HG03025 (cell line): ENCODE measurements around the gene CLASRP.

Experiments
- ATAC-seq: cut with Tn5 transposase; IDR thresholded peaks from one replicate; pipeline ENCODE4 v1.9.1; 2021; ENCODE audit warnings: mild to moderate bottlenecking, moderate library complexity; ENCODE audit not compliant: unreplicated experiment, low FRiP score

Gene CLASRP

GRCh38 chr19:45076851-45077730, 38.2 kb downstream of the CLASRP start:
- no peak for ATAC-seq

DNA sequence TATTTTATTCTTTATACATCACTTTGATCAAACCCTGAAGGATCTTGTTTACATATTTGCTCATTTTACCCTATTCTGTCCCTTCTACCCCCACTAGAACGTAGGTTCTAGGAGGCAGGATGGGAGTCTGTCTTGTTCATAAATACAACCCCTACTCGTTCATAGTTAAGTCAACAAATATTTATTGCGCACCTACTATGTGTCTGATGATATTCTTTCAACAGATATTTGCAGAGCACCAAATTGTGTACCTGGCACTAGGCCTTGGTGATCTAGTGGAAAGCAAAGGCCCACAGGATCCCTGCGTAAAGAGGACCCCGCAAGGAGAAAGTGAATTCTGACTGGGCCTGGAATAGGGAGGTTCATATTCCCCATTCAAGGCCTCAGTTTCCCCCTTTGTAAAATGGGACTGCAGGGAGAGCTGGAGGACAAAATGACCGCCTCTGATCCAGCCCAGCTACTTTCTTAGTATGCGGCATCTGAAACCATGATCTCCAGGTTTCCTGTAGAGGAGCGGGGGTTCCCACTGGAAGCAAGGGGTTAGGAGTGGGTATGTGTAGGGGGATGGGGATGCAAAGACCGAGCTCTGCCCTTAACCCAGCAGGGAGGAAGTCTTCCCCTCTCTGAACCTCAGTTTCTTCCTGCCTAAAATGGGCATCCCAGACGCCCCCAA, 39.7 kb downstream of the CLASRP start:
- no peak for ATAC-seq

DNA sequence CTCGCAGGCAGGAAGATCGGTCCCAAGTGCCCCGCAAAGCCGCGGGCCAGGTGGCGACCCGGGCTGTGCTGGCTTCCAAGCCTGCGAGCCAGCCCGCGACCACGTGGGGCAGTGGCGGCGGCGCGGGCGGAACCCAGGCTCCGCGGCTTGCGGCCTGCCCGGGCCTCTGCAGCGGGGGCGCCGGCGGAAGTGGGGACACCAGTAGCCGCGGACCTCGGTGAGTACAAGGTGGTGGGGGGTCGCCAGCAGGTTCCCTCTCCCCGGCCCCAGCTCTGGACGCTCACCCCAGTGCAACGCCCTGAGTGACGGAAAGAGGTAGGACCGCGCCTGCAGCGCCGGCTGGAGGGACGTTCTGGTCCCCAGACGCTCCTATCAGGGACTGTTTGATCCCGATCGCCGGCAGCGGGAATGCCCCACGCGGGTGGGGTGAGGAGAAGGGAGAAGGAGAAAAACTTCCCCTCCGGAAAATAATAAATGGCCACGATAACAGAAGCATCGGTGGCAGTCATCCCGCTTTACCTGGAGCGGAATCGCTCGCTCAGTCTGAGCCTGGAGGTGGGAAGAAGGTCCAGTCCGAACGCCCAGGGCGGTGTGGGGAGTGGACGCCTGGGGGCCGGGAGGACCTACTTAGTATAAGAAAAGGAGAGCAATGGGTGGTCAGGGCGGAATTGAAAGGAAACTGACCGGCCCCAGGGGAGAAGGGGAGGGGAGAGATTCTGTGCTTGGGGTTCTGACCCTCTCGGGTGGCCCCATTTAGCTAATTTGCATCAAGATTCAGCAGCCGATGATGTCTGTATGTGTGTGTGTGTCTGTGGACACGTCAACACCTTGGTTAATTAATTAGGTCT, 40.4 kb downstream of the CLASRP start, which contains the start of gene GEMIN7:
Gene GEMIN7 (plus strand): TSS at position 198 of the 848 bp plus-strand sequence. CDS start 10,855 bp downstream, outside the sequence.
- no peak for ATAC-seq

GRCh38 chr19:45079911-45080370, 41.1 kb downstream of the CLASRP start:
- ATAC-seq = no peak

- ATAC-seq = no peak
Measured at GRCh38 chr19:45082170-45082569, 43.3 kb downstream of the CLASRP start.

DNA sequence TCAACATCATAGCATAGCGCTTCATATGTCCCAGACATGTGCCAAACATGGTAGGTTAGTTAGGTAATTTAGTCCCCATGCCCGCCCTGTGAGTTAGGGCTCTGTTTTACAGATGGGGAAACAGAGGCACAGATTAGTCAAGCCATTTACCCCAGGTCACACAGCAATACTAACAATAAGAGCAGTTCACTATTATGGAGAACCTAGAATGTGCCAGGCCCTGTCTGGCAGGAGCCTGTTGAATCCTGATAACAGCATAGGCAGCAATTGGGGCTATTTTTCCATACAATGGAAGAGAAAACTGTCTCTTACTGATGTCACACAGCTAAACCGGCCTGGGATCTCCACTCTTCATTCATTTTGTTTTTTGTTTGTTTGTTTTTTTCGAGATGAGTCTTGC, 47.6 kb downstream of the CLASRP start:
- no peak for ATAC-seq

DNA sequence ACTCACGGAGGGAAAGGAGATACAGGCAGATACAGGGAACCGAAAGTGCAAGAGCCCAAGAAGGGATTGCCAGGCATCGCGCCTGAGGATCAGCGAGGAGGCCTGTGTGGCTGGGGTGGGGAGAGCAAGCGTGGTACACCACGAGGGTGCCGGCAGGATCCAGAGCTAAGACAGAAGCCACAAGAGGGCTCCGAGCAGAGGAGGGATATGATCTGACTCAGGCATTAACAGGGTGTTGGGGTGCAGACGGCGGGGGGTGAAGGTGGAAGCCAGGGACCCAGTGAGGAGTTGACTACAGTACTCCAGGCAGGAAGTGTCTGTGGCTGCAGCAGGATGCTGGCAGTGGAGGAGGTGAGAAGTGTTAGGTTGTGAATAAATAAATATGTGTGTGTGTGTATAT, 48.7 kb downstream of the CLASRP start:
- ATAC-seq = no peak

DNA sequence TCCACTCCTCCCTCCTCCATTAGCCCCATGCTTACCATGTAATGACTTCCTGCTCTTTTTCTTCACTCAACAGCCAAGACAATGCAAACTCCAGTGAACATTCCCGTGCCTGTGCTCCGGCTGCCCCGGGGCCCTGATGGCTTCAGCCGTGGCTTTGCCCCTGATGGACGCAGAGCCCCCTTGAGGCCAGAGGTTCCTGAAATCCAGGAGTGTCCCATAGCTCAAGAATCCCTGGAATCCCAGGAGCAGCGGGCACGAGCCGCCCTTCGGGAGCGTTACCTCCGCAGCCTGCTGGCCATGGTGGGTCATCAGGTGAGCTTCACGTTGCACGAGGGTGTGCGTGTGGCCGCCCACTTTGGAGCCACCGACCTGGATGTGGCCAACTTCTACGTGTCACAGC, 51.2 kb downstream of the CLASRP start:
- no peak for ATAC-seq

GRCh38 chr19:45090606-45091005, 51.8 kb downstream of the CLASRP start:
- ATAC-seq = no peak

DNA sequence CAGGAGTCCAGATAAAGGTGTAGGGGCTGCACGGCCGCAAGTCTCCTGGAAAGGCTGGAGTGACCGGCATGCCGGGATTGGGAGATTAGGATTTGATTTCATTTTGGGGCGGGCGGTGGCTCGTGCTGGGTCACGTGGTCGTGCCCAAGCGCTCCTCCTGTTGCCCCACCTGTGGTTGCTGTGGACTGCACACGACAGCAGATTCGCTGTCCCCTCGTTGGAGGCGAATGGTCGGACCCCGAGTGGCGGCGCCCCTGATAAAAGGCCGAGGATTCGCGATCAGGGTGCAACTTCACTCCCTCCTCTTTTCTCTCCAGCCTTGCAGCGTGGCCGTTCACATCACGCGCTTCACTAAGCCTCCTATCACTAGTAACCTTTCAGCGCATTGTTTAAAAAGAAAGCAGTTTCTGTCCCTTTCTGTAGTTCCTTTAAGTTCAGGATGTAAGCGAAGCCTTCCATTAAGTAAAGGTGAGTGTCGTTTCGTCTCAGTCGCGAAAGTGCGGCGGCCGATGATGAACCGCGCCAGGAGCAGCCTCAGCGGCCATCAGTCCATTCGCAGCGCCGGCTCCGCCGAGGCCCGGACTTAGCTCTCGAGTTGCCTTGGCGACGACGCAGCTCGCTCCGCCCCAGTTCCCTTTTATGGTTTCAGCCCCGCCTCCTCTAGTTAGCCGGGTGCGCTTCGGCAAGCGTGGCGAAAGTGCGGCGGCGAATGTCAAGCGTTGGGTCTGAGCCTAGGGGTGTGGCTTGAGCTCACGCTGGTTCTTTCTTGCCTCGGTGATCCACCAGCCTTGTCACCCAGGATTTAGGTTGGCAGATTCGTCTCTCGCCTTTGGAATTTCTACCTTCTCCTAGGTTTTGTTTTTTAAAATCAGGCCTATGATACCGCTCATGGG, 52.4 kb downstream of the CLASRP start:
- no peak for ATAC-seq

GRCh38 chr19:45092747-45093678, 54.2 kb downstream of the CLASRP start, which contains the start of gene PPP1R37:
PPP1R37 (plus strand) TSS chr19:45093179; CDS start chr19:45093326, 147 bp downstream.
- peak; percentile 59 for ATAC-seq

DNA sequence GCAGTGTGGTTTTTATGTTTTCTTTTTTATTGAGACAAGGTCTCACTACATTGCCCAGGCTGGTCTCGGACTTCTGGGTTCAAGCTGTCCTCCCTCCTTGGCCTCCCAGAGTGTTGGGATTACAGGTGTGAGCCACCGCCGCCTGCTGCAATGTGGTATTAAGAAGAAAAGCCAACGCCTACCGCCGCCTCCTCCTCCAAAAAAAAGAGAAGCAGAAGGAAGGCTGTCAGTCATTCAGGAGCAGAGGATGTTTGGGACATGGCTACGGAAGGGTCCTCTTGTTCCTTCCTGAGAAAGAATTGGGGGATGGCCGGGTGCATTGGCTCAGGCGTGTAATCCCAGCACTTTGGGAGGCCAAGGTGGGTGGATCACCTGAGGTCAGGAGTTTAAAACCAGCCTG, 55.3 kb downstream of the CLASRP start:
- ATAC-seq = no peak

- ATAC-seq = no peak
Measured at GRCh38 chr19:45094707-45095106, 55.9 kb downstream of the CLASRP start.

DNA sequence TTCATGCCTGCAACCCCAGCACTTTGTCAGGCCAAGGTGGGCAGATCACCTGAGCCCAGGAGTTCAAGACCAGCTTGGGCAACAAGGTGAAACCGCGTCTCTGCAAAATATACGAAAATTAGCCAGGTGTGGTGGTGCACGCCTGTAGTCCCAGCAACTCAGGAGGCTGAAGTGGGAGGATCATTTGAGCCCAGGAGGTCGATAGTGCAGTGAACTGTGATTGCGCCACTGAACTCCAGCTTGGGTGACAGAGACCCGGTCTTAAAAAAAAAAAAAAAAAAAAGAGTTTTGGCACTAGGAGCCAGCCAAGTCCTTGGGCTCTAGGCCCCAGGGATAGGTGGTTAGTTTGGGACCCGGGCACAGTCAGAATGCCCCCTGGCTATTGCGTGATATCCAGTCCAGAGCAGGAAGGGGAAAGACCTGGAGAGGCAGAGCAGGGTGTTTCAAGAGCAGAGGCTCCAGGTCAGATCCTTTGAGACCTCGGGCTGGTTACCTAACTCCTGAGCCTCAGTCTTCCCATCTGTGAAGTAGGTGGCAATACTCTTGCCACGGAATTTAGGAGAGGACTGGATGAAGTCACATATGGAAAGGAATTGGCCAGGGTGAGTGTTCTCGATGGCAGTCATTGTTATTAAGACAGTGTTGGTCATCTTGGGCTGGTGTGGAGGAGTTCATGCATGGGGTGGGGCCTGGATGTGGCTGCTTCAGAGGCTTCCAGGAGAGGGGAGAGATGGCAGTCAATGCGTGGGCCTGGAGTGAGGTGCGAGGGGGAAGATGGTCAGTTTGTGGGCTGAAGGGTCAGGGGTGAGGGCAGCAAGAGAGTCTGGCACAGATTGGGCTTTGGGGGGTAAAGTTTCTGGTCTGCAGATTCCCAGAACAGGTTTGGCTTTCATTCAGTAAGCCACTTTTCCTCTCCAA, 56.9 kb downstream of the CLASRP start:
- ATAC-seq = no peak

DNA sequence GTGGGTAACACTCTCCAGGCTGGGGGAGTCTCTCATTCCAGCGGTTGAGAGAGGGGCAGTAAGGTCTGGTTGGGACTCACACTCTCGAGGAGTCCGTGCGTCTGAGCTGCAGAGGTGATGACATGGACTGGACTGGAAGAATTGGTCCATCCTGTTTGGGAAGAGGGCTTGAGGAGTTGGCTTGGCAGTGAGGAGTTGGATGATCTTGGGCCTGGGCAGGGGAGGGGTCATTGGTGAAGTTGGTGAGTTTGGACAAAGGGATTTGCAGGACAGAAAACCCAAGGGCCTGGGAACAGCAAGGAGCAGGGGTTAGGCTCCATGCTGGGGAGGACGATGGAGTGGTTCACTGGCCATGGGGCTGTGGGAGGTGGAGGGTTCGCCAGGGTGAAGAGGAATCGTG, 57.9 kb downstream of the CLASRP start:
- ATAC-seq = no peak

- ATAC-seq = no peak
Measured at GRCh38 chr19:45097450-45097775, 58.6 kb downstream of the CLASRP start.

- ATAC-seq = no peak
Measured at GRCh38 chr19:45097776-45098520, 59.1 kb downstream of the CLASRP start.
